Left lung (tissue), 10 donors: ENCODE results near the gene CSNK1E. TPM values are rescaled to one million over a fixed set of nuclear protein-coding genes. Genes with fewer than 3 reads are reported as not detected.

ENCODE experiments used
- ATAC-seq: fragments of 200-7000 bp; cut with Tn5 transposase; one replicate; pipeline ENCODE4 v1.9.1; 2020; ENCODE audit warnings: moderate library complexity
- DNase-seq, 4 donors: peaks; one replicate each; pipeline ENCODE4 v3.0.0-alpha.2; 2013 to 2020
- H3K27ac ChIP-seq, 2 donors: fragments of 200-600 bp; sonication (generic) in 1 of 2; one replicate each; pipeline versions ENCODE4 v1.5.0 to v1.8.0; 2020 to 2021
- H3K27me3 ChIP-seq, 2 donors: fragments of 200-600 bp; sonication (generic) in 1 of 2; one replicate each; pipeline versions ENCODE4 v1.5.0 to v1.8.0; 2020 to 2021
- H3K36me3 ChIP-seq, 2 donors: fragments of 200-600 bp; sonication (generic) in 1 of 2; one replicate each; pipeline versions ENCODE4 v1.5.0 to v1.8.0; 2020 to 2021
- H3K4me1 ChIP-seq, 2 donors: fragments of 200-600 bp; one replicate each; pipeline ENCODE4 v1.8.0; 2021
- H3K4me3 ChIP-seq, 2 donors: fragments of 200-600 bp; sonication (generic) in 1 of 2; one replicate each; pipeline versions ENCODE4 v1.5.0 to v1.8.0; 2020 to 2021; ENCODE audit warnings: mild to moderate bottlenecking in 1 of 2
- H3K9me3 ChIP-seq, 2 donors: fragments of 200-600 bp; sonication (generic) in 1 of 2; one replicate each; pipeline versions ENCODE4 v1.5.0 to v1.8.0; 2020 to 2021
- intact Hi-C, 2 donors: fragments of 100-400 bp; cut with DNase I; formaldehyde crosslinking; loops; one replicate each; pipeline versions ENCODE4 v1.11.2 to v1.14.2; 2022
- polyA plus RNA-seq, 6 donors: library from polyadenylated mRNA; unstranded; fragments of 120-200 nt; gene quantifications; one replicate each; pipeline ENCODE4 v1.2.1, GENCODE V29; 2013; ENCODE audit not compliant: insufficient read length in 6 of 6
- total RNA-seq, 2 donors: library from RNA; stranded (reverse); fragmentation: NEBNext Ultra II Directional; extraction: Animal tissue kit (Norgen Biotek cat#: 25700); gene quantifications; one replicate each; pipeline ENCODE4 v1.2.1, GENCODE V29; 2021
- TF ChIP-seq, protein P1 (sequence below), 2 donors: fragments of 200-600 bp; sonication (generic) in 1 of 2; IDR thresholded peaks; one replicate each; pipeline versions ENCODE4 v1.5.0 to v1.8.0; 2021; ENCODE audit warnings: antibody characterized with exemption in 2 of 2
- donor health status: DM: no; HTN: yes; CAD: no.
- donor health status: DM: no; HTN: no; CAD: no.

Gene CSNK1E
- total and polyA plus RNA-seq, 8 donors, result 95.3 to 209 (median 179) TPM

DNA sequence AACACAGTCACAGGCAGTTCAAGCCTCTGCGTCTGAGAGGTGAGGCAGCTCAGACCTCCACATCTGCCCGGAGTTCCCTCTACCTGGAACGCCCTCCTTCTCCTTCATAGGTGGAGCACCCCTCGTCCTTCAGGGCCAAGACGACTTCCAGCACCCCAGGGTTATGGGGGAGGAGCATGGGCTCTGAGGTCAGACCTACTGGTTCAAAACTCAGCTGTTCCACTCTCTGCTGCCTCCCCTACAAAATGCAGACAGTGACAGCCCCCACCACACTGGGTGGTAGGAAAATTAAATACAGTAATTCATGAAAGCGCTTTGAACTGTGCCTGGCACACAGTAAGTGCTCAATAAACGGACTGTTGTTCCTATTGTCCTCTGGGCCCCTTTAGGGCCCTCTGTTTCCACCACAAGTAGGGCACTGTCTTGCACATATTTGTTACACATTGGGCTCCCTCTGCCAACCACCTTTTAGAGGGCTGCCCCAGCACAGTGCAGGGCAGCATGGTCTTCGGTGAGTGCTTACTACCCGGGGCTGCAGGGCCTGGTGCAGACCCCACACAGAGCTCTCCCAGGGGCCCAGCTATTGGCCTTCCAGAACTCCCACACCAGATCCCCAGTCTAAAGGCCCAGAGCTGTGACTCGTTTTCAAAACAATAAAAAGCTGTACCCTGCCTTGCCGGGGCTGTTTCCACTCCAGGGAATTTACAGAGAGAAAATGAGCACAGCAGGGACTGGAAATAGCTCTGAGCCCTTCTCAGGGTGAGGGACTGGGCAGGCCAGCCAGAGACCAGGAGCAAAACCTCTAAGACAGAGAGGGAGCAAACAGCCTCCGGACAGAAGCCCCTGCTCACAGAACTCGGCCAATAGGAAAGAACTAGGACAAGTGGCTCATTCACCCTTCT, 46.9 kb downstream of the CSNK1E start:
- no peaks in the 10 kb centered on the region for H3K9me3 ChIP-seq
- no peaks in the 10 kb centered on the region for H3K27me3 ChIP-seq
- H3K36me3 ChIP-seq, result no peaks in the 10 kb centered on the region
- H3K4me3 ChIP-seq, result peak overlapping the region in 1 of 2 donors; percentile 97
- TF ChIP-seq, protein P1, sequence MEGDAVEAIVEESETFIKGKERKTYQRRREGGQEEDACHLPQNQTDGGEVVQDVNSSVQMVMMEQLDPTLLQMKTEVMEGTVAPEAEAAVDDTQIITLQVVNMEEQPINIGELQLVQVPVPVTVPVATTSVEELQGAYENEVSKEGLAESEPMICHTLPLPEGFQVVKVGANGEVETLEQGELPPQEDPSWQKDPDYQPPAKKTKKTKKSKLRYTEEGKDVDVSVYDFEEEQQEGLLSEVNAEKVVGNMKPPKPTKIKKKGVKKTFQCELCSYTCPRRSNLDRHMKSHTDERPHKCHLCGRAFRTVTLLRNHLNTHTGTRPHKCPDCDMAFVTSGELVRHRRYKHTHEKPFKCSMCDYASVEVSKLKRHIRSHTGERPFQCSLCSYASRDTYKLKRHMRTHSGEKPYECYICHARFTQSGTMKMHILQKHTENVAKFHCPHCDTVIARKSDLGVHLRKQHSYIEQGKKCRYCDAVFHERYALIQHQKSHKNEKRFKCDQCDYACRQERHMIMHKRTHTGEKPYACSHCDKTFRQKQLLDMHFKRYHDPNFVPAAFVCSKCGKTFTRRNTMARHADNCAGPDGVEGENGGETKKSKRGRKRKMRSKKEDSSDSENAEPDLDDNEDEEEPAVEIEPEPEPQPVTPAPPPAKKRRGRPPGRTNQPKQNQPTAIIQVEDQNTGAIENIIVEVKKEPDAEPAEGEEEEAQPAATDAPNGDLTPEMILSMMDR (IDR thresholded peaks at IDR 0.05), result no peak
- DNase-seq (no peak), ATAC-seq (no peak)
- intact Hi-C loops, result no loop called here
- H3K4me1 ChIP-seq, result peaks cover 34 to 74% of the 10 kb centered on the region in 2 donors
- peak overlapping the region; percentile 17 to 88 for H3K27ac ChIP-seq

DNA sequence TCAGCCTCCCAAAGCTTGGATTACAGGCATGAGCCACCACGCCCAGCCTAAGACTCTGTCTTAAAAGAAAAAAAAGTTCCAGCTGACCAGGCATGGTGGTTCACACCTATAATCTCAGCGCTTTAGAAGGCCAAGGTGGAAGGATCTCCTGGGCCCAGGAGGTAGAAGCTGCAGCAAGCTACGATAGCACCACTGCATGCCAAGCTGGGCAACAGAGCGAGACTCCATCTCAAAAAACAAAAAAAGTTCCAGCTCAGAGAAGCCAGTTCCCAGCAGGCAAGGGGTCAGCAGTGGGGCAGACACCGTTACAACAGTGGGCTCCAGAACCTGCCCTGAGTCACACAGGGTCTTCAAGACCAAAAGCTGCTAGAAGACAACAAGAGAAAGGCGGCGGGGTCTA, 47.8 kb downstream of the CSNK1E start:
- H3K4me3 ChIP-seq, result no peak overlapping the region
- ATAC-seq (no peak), DNase-seq (no peak)
- H3K36me3 ChIP-seq, result no peaks in the 10 kb centered on the region
- intact Hi-C loops, result no loop called here
- peak overlapping the region in 1 of 2 donors; percentile 88 for H3K27ac ChIP-seq
- TF ChIP-seq, protein P1 (IDR thresholded peaks at IDR 0.05), result no peak
- H3K9me3 ChIP-seq, result no peaks in the 10 kb centered on the region
- H3K27me3 ChIP-seq, result no peaks in the 10 kb centered on the region
- H3K4me1 ChIP-seq, result peaks cover 34 to 76% of the 10 kb centered on the region in 2 donors

DNA sequence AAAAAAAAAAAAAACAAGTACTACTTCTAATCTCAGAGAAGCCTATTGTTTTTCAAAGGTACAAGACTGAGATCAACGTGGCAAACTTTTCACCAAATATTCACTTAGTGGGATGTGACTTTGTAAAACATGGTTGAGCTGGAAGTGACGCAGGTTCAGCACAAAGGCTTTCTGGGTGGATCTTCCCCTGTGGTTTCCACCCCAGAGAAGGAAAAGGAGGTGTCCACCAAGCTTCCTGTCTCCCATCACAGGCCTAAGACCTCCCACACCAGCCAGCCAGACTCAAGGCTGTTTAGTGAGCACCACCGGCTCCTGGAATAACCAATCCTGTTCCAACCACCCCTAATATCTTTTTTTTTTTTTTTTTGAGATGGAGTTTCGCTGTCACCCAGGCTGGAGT, 50.1 kb downstream of the CSNK1E start:
- intact Hi-C loops, result no loop called here
- peak; percentile 43 for ATAC-seq
- no peaks in the 10 kb centered on the region for H3K36me3 ChIP-seq

DNA sequence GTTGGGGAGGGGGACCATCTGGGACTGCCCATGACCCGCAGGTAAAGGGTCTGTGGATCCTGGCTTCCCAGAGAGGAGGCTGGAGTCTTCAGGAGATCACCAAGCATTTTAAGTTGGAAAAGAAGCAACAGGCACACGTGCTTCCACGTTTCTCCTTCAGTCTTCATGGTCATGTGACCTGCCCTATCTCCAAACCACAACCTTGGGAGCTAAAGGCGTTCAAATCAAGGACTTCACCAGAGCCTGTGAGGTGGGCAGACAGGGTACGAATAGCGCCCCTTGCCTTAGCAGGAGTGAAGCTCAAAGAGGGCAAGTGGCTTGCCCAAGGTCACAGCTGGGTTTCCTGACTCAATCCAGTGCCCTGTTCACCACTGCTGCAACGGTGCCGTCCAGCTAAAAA, 51.1 kb downstream of the CSNK1E start:
- intact Hi-C loops, result no loop called here
- TF ChIP-seq, protein P1 (IDR thresholded peaks at IDR 0.05), result no peak
- Histone ChIP-seq H3K36me3 (no peaks in the 10 kb centered on the region), H3K9me3 (no peaks in the 10 kb centered on the region), H3K27me3 (no peaks in the 10 kb centered on the region), H3K27ac (peak overlapping the region; percentile 71 to 82), H3K4me1 (peaks cover 33 to 76% of the 10 kb centered on the region in 2 donors), H3K4me3 (no peak overlapping the region)
- DNase-seq, result no peak
- ATAC-seq, result no peak

More for the DNA sequence above, 50.1 kb downstream of the CSNK1E start:
- DNase-seq, result peak in 1 of 4 donors; percentile 48
- Histone ChIP-seq H3K27me3 (no peaks in the 10 kb centered on the region), H3K9me3 (no peaks in the 10 kb centered on the region), H3K27ac (peak overlapping the region; percentile 71 to 82), H3K4me1 (peaks cover 32 to 76% of the 10 kb centered on the region in 2 donors), H3K4me3 (no peak overlapping the region)
- TF ChIP-seq, protein P1 (IDR thresholded peaks at IDR 0.05), result no peak

DNA sequence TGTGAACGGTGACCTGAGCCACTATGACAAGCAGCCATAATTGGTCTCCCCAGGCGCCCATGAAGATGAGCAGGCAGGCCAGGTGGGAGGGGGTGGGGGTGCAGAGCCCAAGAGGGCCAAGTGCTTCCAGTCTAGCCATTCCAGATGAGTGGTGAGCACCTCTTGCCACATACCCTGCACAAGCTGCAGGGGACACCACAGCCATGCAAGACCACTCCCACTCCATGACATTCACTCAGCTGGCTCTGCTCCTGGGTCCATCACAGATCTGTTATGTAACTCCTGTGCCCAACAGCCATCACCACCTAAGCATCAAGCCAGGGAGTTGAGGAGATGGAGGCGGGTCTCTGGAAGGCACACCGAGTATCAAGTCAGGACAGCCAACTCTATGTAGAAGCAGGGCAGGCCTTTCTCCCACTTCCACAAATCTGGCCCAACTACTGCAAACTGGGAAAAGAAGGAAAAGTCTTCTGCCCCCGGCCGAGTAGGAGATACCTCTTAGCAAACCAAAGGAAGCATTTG, 52.9 kb downstream of the CSNK1E start:
- intact Hi-C loops, result no loop called here
- Histone ChIP-seq H3K4me1 (peaks cover 42 to 76% of the 10 kb centered on the region in 2 donors), H3K27me3 (no peaks in the 10 kb centered on the region), H3K27ac (no peak overlapping the region), H3K4me3 (no peak overlapping the region), H3K9me3 (no peaks in the 10 kb centered on the region), H3K36me3 (no peaks in the 10 kb centered on the region)
- peak in 1 of 4 donors; percentile 17 for DNase-seq
- ATAC-seq, result no peak
- TF ChIP-seq, protein P1 (IDR thresholded peaks at IDR 0.05), result no peak
